Measurements from ENCODE around the gene YIPF6. TPM values are rescaled to one million over a fixed set of nuclear protein-coding genes. Genes with fewer than 3 reads are reported as not detected.

The YIPF6 gene
- 43.3 TPM for total RNA-seq (2021; ENCODE audit: unreplicated experiment)
- polyA plus RNA-seq (2012), result 11.1 and 14.9 TPM in 2 replicates
- percentile 82 among the genes with signal in this experiment for Bru-seq, nascent RNA
- BruChase-seq, experiment 1, labeled RNA remaining after a 6-hour chase, result percentile 93 among the genes with signal in this experiment
- percentile 87 among the genes with signal in this experiment for BruChase-seq, experiment 2, labeled RNA remaining after a 2-hour chase
- long read RNA-seq, full-length matches to known transcripts, result 67 of 74 reads
- long read RNA-seq, partial matches to known transcripts, result 1 of 74 reads
- long read RNA-seq, other reads (novel, unspliced or antisense), result 6 of 74 reads

DNA sequence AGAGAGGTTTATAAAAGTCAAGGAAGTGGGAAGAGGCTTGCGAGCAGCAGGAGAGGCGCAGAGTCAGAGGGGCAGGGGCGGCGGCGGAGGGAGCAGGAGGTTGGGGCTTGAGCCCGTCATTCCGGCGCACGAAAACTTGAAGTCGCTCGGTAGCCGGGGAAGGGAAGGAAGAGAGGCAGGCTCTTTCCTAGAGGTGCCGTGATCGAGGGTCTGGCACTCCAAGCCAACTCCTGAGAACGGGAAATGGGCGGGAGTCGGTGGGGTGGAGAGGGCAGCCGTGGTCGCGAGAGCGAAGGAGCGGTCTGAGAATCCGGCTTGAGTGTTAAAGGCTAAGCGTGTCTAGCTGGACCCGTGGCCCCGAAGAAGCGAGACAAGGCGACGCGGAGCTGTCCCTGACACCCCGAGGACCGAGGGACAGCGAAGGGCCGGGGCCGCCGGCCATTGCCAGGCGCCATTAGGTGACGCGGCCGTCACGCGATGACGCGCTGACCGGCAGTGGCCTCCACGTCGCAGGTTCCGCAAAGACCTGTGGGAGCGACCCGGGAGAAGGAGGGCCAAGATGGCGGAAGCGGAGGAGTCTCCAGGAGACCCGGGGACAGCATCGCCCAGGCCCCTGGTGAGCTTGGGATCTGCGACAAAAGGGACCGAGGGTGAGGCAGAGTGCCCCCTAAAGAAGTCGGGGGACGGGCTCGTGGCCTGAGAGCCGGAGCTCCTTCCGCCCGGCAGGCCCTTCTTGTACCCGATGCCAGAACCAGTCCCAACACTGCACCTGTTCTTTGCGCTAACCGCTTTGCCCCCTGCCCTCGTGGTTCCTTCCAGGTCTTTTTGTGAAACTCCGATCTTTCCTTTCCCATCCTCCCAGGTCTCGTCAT is at the start of gene YIPF6:
YIPF6 (plus strand) TSS at position 544 of the 872 bp plus-strand sequence; CDS start at position 560, 16 bp downstream.
- H3K4me2 ChIP-seq (ENCODE audit: low read length), result peak within 1 kb of the TSS; percentile 84
- no peak within 1 kb of the TSS for H2AFZ ChIP-seq (ENCODE audit: low read depth, low read length, poor library complexity, severe bottlenecking)
- peaks cover 3 to 23% of the 10 kb centered on the region in 2 experiments for H3K4me1 ChIP-seq (ENCODE audit: control insufficient read depth in 1 of 2, insufficient read depth in 2 of 2, low read length in 2 of 2)
- H3K79me2 ChIP-seq (ENCODE audit: insufficient read depth, low read length), result peaks cover 48% of the 10 kb centered on the region
- H3K9me3 ChIP-seq (ENCODE audit: control insufficient read depth in 1 of 2, insufficient read depth in 1 of 2, low read depth in 1 of 2, low read length in 2 of 2), result no peaks in the 10 kb centered on the region
- H3K27ac ChIP-seq (ENCODE audit: low read depth, low read length), result peak within 1 kb of the TSS; percentile 80
- H3K36me3 ChIP-seq (ENCODE audit: control insufficient read depth in 1 of 2, insufficient read depth in 2 of 2, low read length in 2 of 2), result no peaks in the 10 kb centered on the region
- H3K4me3 ChIP-seq (replicated peaks in 1 of 2; ENCODE audit: low read depth in 1 of 2, low read length in 2 of 2), result peak within 1 kb of the TSS; percentile 79 to 87
- no TSS peak for BruUV-seq (replicated peaks)
- intact Hi-C loops (cut with micrococcal nuclease), result no loop called here
- H3K9me2 ChIP-seq (ENCODE audit: insufficient read depth), result no peaks in the 10 kb centered on the region
- H3K9ac ChIP-seq (ENCODE audit: low read length), result peak within 1 kb of the TSS; percentile 91
- ChIA-PET CTCF (interaction anchor here (0.9 kb wide), 1 partner anchor 302 kb away, joined by 3 read pairs; no protein-coding TSS in a partner anchor), RAD21 (ENCODE audit: low non-redundant PET in 1 of 2, low total read pairs in 2 of 2, uncharacterized antibody in 2 of 2, unreplicated experiment in 2 of 2) (no interaction called here), POLR2A (no interaction called here)
- DNase-seq (ENCODE audit: low read depth, low spot score), result peak; percentile 40
- peak; percentile 89 for ATAC-seq
- H4K20me1 ChIP-seq (ENCODE audit: insufficient read depth), result no peaks in the 10 kb centered on the region
- H3K27me3 ChIP-seq (ENCODE audit: insufficient read depth, low read length), result no peaks in the 10 kb centered on the region
- TF ChIP-seq EZH2phosphoT487 (IDR thresholded peaks at IDR 0.05; ENCODE audit: borderline replicate concordance) (no peak), EGR1 (IDR thresholded peaks at IDR 0.05; ENCODE audit: low read depth) (no peak), JUND (IDR thresholded peaks at IDR 0.05) (no peak), CBX3 (IDR thresholded peaks at IDR 0.05; ENCODE audit: low read depth) (no peak), POLR2A (IDR thresholded peaks at IDR 0.05; ENCODE audit: borderline replicate concordance, extremely low read depth, insufficient read depth, insufficient read length) (peak; percentile 85), ZBTB33 (IDR thresholded peaks at IDR 0.05; ENCODE audit: extremely low read depth, insufficient replicate concordance, low read length) (peak; percentile 65), ZFX (IDR thresholded peaks at IDR 0.05) (0 out of 2 replicates have a peak, but pooled peaks have one; percentile 10), CTCF (IDR thresholded peaks at IDR 0.05 in 2 of 3, conservative IDR thresholded peaks at IDR 0.05 in 1 of 3; ENCODE audit: borderline replicate concordance in 1 of 3, insufficient read depth in 1 of 3, low read depth in 2 of 3, low read length in 2 of 3) (no peak), POLR2AphosphoS5 (IDR thresholded peaks at IDR 0.05; ENCODE audit: low read depth, low read length) (peak; percentile 94), EZH2 (IDR thresholded peaks at IDR 0.05) (no peak), ZNF274 (IDR thresholded peaks at IDR 0.05; ENCODE audit: low read depth, low read length) (no peak), SIN3A (IDR thresholded peaks at IDR 0.05; ENCODE audit: low read depth) (peak; percentile 70), RAD21 (IDR thresholded peaks at IDR 0.05; ENCODE audit: low read depth) (no peak), FOSL1 (IDR thresholded peaks at IDR 0.05; ENCODE audit: low read depth) (no peak), SP1 (IDR thresholded peaks at IDR 0.05; ENCODE audit: low read depth) (no peak)
- TF ChIP-seq, protein P1, sequence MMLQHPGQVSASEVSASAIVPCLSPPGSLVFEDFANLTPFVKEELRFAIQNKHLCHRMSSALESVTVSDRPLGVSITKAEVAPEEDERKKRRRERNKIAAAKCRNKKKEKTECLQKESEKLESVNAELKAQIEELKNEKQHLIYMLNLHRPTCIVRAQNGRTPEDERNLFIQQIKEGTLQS (IDR thresholded peaks at IDR 0.05), result no peak
- TF ChIP-seq, protein P2, sequence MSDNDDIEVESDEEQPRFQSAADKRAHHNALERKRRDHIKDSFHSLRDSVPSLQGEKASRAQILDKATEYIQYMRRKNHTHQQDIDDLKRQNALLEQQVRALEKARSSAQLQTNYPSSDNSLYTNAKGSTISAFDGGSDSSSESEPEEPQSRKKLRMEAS (IDR thresholded peaks at IDR 0.05), result 0 out of 2 replicates have a peak, but pooled peaks have one; percentile 35
- TF ChIP-seq, protein P3, sequence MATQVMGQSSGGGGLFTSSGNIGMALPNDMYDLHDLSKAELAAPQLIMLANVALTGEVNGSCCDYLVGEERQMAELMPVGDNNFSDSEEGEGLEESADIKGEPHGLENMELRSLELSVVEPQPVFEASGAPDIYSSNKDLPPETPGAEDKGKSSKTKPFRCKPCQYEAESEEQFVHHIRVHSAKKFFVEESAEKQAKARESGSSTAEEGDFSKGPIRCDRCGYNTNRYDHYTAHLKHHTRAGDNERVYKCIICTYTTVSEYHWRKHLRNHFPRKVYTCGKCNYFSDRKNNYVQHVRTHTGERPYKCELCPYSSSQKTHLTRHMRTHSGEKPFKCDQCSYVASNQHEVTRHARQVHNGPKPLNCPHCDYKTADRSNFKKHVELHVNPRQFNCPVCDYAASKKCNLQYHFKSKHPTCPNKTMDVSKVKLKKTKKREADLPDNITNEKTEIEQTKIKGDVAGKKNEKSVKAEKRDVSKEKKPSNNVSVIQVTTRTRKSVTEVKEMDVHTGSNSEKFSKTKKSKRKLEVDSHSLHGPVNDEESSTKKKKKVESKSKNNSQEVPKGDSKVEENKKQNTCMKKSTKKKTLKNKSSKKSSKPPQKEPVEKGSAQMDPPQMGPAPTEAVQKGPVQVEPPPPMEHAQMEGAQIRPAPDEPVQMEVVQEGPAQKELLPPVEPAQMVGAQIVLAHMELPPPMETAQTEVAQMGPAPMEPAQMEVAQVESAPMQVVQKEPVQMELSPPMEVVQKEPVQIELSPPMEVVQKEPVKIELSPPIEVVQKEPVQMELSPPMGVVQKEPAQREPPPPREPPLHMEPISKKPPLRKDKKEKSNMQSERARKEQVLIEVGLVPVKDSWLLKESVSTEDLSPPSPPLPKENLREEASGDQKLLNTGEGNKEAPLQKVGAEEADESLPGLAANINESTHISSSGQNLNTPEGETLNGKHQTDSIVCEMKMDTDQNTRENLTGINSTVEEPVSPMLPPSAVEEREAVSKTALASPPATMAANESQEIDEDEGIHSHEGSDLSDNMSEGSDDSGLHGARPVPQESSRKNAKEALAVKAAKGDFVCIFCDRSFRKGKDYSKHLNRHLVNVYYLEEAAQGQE (IDR thresholded peaks at IDR 0.05; ENCODE audit: low read depth), result no peak
